Measurements from ENCODE around the gene STAP1.
A peak's percentile ranks its signal among the peaks of the same experiment; 100 is the strongest.

The STAP1 gene

DNA sequence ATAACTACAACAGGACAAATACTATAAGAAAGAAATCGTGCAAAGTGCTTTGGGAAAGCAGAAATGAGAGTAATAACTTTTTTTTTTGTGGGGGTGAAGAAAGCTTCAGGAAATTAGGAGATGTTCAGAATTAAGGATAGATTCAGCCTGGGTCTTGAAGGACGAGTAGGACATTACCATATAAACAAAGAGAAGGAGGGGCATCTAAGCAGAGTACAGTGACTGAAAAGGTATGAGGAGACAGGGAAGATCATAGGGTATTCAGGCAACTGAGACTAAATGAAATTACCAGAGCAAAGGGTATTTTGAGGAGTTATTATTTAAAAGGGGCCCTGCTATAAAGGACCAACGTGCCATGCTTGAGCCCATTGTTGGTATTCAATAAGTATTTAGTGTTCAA lies 3.1 kb upstream of the STAP1 start:
- no peak overlapping the region for H3K4me3 ChIP-seq (ENCODE audit: low read depth, low read length)
- no peak for DNase-seq (ENCODE audit: low read depth, low spot score)
- in situ Hi-C loops (cut with HindIII; ENCODE audit: low sequenced_read_pairs), result no loop called here
- TF ChIP-seq, protein P1, sequence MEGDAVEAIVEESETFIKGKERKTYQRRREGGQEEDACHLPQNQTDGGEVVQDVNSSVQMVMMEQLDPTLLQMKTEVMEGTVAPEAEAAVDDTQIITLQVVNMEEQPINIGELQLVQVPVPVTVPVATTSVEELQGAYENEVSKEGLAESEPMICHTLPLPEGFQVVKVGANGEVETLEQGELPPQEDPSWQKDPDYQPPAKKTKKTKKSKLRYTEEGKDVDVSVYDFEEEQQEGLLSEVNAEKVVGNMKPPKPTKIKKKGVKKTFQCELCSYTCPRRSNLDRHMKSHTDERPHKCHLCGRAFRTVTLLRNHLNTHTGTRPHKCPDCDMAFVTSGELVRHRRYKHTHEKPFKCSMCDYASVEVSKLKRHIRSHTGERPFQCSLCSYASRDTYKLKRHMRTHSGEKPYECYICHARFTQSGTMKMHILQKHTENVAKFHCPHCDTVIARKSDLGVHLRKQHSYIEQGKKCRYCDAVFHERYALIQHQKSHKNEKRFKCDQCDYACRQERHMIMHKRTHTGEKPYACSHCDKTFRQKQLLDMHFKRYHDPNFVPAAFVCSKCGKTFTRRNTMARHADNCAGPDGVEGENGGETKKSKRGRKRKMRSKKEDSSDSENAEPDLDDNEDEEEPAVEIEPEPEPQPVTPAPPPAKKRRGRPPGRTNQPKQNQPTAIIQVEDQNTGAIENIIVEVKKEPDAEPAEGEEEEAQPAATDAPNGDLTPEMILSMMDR (IDR thresholded peaks at IDR 0.05; ENCODE audit: low read depth, low read length), result no peak

DNA sequence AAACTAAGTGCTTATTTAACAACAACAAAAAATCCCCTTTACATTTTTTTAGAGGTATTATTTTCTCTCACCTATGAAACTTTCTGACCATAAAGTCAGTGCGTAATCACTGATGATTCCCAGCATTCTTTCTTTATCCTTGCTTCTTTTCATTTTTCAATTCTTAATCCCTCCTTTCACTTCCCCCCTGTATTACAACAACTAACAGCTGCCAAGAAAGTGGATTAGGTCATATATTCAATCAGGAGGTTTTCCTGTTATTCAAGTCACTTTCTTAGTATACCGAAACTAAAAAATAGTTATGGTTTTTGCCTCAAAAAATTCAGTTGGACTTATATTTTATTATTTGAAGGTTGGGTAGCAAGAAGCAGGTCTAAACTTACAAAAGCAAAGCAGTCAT lies 2.1 kb upstream of the STAP1 start:
- TF ChIP-seq, protein P1 (IDR thresholded peaks at IDR 0.05; ENCODE audit: low read depth, low read length), result no peak
- H3K4me3 ChIP-seq (ENCODE audit: low read depth, low read length), result no peak overlapping the region
- no peak for DNase-seq (ENCODE audit: low read depth, low spot score)
- in situ Hi-C loops (cut with HindIII; ENCODE audit: low sequenced_read_pairs), result no loop called here

DNA sequence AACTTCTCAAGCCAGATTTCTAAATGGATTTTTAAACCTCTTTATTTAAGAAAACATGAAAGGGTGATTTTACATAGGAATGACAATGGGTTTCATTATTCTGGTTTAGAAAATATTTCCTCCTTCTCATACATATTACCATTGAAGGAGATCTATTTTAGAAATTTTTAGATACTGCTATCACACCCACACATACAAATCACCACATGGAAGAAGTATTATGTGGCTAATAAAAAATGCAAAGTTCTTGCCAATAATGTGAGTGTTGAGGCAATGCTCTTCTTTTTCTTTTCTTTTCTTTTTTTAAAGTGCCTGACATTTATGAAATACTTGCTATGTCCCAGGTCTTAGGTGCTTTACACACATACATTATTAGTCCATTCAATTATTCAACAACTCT lies 6.8 kb downstream of the STAP1 start:
- DNase-seq (ENCODE audit: low read depth, low spot score), result peak; percentile 12
- in situ Hi-C loops (cut with HindIII; ENCODE audit: low sequenced_read_pairs), result no loop called here
- TF ChIP-seq, protein P1 (IDR thresholded peaks at IDR 0.05; ENCODE audit: low read depth, low read length), result no peak
- no peak overlapping the region for H3K4me3 ChIP-seq (ENCODE audit: low read depth, low read length)

DNA sequence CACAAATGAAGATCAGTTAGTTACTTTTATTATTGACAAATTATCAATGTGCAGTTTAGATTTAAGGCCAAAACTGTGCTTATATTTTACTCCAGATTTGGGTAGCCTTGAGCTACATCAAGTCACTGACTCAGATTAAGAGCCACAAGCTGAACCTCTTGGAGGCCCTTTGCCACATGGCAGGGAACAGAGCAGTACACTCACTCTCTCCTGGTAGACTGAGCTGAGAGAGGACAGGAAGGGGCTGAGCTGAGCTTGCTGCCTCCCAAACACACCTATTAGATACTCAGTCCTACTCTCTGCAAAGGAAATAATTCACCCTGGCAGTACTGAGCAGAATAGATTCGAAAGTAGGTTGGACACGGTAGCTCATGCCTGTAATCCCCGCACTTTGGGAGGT lies 7.8 kb downstream of the STAP1 start:
- DNase-seq (ENCODE audit: low read depth, low spot score), result no peak
- in situ Hi-C loops (cut with HindIII; ENCODE audit: low sequenced_read_pairs), result no loop called here
- TF ChIP-seq, protein P1 (IDR thresholded peaks at IDR 0.05; ENCODE audit: low read depth, low read length), result no peak
- H3K4me3 ChIP-seq (ENCODE audit: low read depth, low read length), result no peak overlapping the region

DNA sequence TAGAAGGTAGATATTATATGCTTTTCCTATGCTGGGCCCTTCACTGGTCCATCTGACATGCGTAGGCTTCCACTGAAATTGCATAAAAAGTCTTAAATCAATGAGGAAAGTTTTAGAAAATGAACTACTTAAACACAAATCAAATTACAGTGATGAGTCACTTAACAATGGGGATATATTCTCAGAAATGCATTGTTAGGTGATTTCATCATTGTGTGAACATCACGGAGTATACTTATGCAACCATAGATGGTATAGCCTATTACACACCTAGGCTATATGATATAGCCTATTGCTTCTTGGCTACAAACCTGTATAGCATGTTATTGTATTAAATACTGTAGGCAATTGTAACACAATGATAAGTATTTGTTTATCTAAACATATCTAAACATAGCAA lies 10.3 kb downstream of the STAP1 start:
- no peak for DNase-seq (ENCODE audit: low read depth, low spot score)
- TF ChIP-seq, protein P1 (IDR thresholded peaks at IDR 0.05; ENCODE audit: low read depth, low read length), result no peak
- in situ Hi-C loops (cut with HindIII; ENCODE audit: low sequenced_read_pairs), result no loop called here
- H3K4me3 ChIP-seq (ENCODE audit: low read depth, low read length), result no peak overlapping the region

DNA sequence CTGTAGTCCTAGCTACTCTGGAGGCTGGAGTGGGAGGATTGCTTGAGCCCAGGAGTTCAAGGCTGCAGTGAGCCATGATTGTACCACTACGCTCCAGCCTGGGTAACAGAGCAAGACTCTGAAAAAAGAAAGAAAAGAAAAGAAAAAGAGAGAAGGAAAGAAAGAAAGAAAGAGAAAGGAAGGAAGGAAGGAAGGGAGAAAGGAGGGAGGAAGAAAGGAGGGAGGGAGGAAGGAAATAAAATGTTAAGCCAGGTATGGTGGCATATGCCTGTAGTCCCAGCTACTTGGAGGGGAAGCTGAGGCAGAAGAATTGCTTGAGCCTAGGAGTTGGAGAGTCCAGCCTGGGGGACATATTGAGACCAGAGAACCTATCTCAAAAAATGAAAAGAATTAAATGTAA lies 12.0 kb downstream of the STAP1 start:
- no peak for DNase-seq (ENCODE audit: low read depth, low spot score)
- TF ChIP-seq, protein P1 (IDR thresholded peaks at IDR 0.05; ENCODE audit: low read depth, low read length), result no peak
- in situ Hi-C loops (cut with HindIII; ENCODE audit: low sequenced_read_pairs), result no loop called here
- H3K4me3 ChIP-seq (ENCODE audit: low read depth, low read length), result no peak overlapping the region

DNA sequence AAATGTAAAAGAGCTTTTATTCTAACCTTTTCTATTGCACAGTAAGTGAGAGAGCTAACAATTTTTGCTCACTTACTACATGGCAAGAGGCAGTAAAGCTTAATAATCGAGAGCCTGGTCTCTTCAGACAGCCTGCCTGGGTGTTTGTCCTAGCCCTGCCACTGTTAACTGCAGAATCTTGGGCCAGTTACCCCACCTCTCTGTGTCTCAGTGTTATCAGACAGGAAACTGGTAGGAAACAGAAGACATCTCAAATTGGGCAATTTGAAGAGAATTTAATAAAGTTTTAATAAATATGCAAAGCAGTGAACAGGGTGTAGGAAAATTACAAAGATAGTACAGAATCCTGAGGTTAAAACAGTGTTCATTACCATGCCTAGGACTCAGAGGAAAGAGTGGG lies 13.4 kb downstream of the STAP1 start:
- in situ Hi-C loops (cut with HindIII; ENCODE audit: low sequenced_read_pairs), result no loop called here
- no peak overlapping the region for H3K4me3 ChIP-seq (ENCODE audit: low read depth, low read length)
- no peak for DNase-seq (ENCODE audit: low read depth, low spot score)
- TF ChIP-seq, protein P1 (IDR thresholded peaks at IDR 0.05; ENCODE audit: low read depth, low read length), result no peak
